ENCODE measurements around the gene FRG2C.
"Not testable (repeated sequence)": the region's sequence is repeated elsewhere in the genome, so short reads cannot be mapped to it uniquely, and the experiment has no call there.

The FRG2C gene

GRCh38 chr3:75664028-75664427, at the start of gene FRG2C:
Gene FRG2C (plus strand): TSS chr3:75664328. CDS start chr3:75664380, 52 bp downstream.
- not testable (repeated sequence) for DNase-seq

- not testable (repeated sequence) for DNase-seq
These were observed 45.3 kb upstream of the FRG2C start for GRCh38 chr3:75618666-75619305.

- not testable (repeated sequence) for DNase-seq
These were observed 44.6 kb upstream of the FRG2C start for GRCh38 chr3:75619481-75620031.

- not testable (repeated sequence) for DNase-seq
These were observed 42.4 kb upstream of the FRG2C start for GRCh38 chr3:75621772-75622171.

GRCh38 chr3:75623656-75624055, 40.5 kb upstream of the FRG2C start:
- DNase-seq: not testable (repeated sequence)

GRCh38 chr3:75630887-75631535, 33.1 kb upstream of the FRG2C start:
- not testable (repeated sequence) for DNase-seq

- DNase-seq: no peak
These were observed 32.6 kb upstream of the FRG2C start for GRCh38 chr3:75631541-75631940.

GRCh38 chr3:75638947-75639346, 25.2 kb upstream of the FRG2C start:
- DNase-seq: not testable (repeated sequence)

- not testable (repeated sequence) for DNase-seq
These were observed 23.0 kb upstream of the FRG2C start for GRCh38 chr3:75641107-75641517.

GRCh38 chr3:75643031-75643800, 20.9 kb upstream of the FRG2C start:
- not testable (repeated sequence) for DNase-seq

GRCh38 chr3:75645548-75645947, 18.6 kb upstream of the FRG2C start:
- not testable (repeated sequence) for DNase-seq

- no peak for DNase-seq
These were observed 13.9 kb upstream of the FRG2C start for GRCh38 chr3:75650191-75650590.

- DNase-seq: not testable (repeated sequence)
These were observed 8.8 kb upstream of the FRG2C start for GRCh38 chr3:75655101-75655904.

GRCh38 chr3:75655956-75656355, 8.2 kb upstream of the FRG2C start:
- DNase-seq: not testable (repeated sequence)

GRCh38 chr3:75658411-75659107, 5.6 kb upstream of the FRG2C start:
- not testable (repeated sequence) for DNase-seq

GRCh38 chr3:75659108-75659433, 5.1 kb upstream of the FRG2C start:
- not testable (repeated sequence) for DNase-seq

- DNase-seq: not testable (repeated sequence)
These were observed 1.5 kb downstream of the FRG2C start for GRCh38 chr3:75665626-75666025.

GRCh38 chr3:75667757-75668701, 3.9 kb downstream of the FRG2C start:
- not testable (repeated sequence) for DNase-seq

GRCh38 chr3:75668759-75669347, 4.7 kb downstream of the FRG2C start:
- DNase-seq: not testable (repeated sequence)

Data from NCI-H774 (cell line).